Naive B cell (primary cell): ENCODE data around the gene SLC35G6. TPM values are rescaled to one million over a fixed set of nuclear protein-coding genes. Genes with fewer than 3 reads are reported as not detected.

ENCODE experiments used
- polyA plus RNA-seq, 6 donors: library from polyadenylated mRNA; unstranded; fragments of 300-500 nt; fragmentation: Illumina TruSeq; gene quantifications; one replicate each; pipeline ENCODE4 v1.2.3, GENCODE V29; 2021; ENCODE audit warnings: low read depth in 6 of 6

Gene SLC35G6
- polyA plus RNA-seq, 6 donors from 2014 or later = 0.14 to 0.39 TPM; not detected in 4

Other genes starting within 250 kb of the SLC35G6 start
- 10 to 100 TPM; 23.4 to 33.1 (median 25.5) TPM for gene DVL2, start 246.9 kb upstream of the SLC35G6 start, polyA plus RNA-seq
- 10 to 100 TPM; 11.9 to 24.2 (median 20.5) TPM for gene PHF23, start 242.0 kb upstream of the SLC35G6 start, polyA plus RNA-seq
- 1,000 to 10,000 TPM in 4 of 6 donors, 100 to 1,000 TPM in 2; 833 to 1,381 (median 1,181) TPM for gene GABARAP, start 239.0 kb upstream of the SLC35G6 start, polyA plus RNA-seq
- gene CTDNEP1, start 229.7 kb upstream of the SLC35G6 start, polyA plus RNA-seq = 10 to 100 TPM; 44.6 to 90.2 (median 53.0) TPM
- 10 to 100 TPM; 54.2 to 94.8 (median 80.6) TPM for gene ELP5, start 229.2 kb upstream of the SLC35G6 start, polyA plus RNA-seq
- gene CLDN7, start 219.0 kb upstream of the SLC35G6 start, polyA plus RNA-seq = 1 to 10 TPM in 5 of 6 donors, not detected in 1; 2.9 to 6.9 (median 4.8) TPM
- not detected for gene SLC2A4, start 199.7 kb upstream of the SLC35G6 start, polyA plus RNA-seq
- gene YBX2, start 186.8 kb upstream of the SLC35G6 start, polyA plus RNA-seq = not detected
- gene EIF5A, start 173.8 kb upstream of the SLC35G6 start, polyA plus RNA-seq = 100 to 1,000 TPM; 195 to 802 (median 516) TPM
- 100 to 1,000 TPM; 103 to 131 (median 107) TPM for gene GPS2, start 166.1 kb upstream of the SLC35G6 start, polyA plus RNA-seq
- gene NEURL4, start 152.1 kb upstream of the SLC35G6 start, polyA plus RNA-seq = 1 to 10 TPM in 5 of 6 donors, not detected in 1; 1.2 to 2.7 (median 1.9) TPM
- 100 to 1,000 TPM; 117 to 177 (median 155) TPM for gene ACAP1, start 144.9 kb upstream of the SLC35G6 start, polyA plus RNA-seq
- 10 to 100 TPM in 2 of 6 donors, 1 to 10 TPM in 4; 3.3 to 13.2 (median 8.3) TPM for gene KCTD11, start 129.3 kb upstream of the SLC35G6 start, polyA plus RNA-seq
- not detected for gene TMEM95, start 126.3 kb upstream of the SLC35G6 start, polyA plus RNA-seq
- 1 to 10 TPM; 1.2 to 4.2 (median 2.5) TPM for gene TNK1, start 100.4 kb upstream of the SLC35G6 start, polyA plus RNA-seq
- gene PLSCR3, start 86.9 kb upstream of the SLC35G6 start, polyA plus RNA-seq = 10 to 100 TPM; 43.1 to 73.4 (median 59.1) TPM
- 10 to 100 TPM; 73.4 to 90.2 (median 81.3) TPM for gene TMEM256, start 77.3 kb upstream of the SLC35G6 start, polyA plus RNA-seq
- gene NLGN2, start 73.6 kb upstream of the SLC35G6 start, polyA plus RNA-seq = not detected
- gene SPEM1, start 61.1 kb upstream of the SLC35G6 start, polyA plus RNA-seq = not detected
- gene SPEM2, start 55.8 kb upstream of the SLC35G6 start, polyA plus RNA-seq = not detected
- gene SPEM3, start 52.6 kb upstream of the SLC35G6 start, polyA plus RNA-seq = not detected
- gene TMEM102, start 46.0 kb upstream of the SLC35G6 start, polyA plus RNA-seq = 10 to 100 TPM in 5 of 6 donors, 1 to 10 TPM in 1; 9.6 to 19.8 (median 13.5) TPM
- gene FGF11, start 41.9 kb upstream of the SLC35G6 start, polyA plus RNA-seq = under 1 TPM in 1 of 6 donors, not detected in 5; 0.16 TPM
- 10 to 100 TPM; 12.6 to 21.6 (median 15.6) TPM for gene CHRNB1, start 36.4 kb upstream of the SLC35G6 start, polyA plus RNA-seq
- gene ZBTB4, start 1.8 kb upstream of the SLC35G6 start, polyA plus RNA-seq = 10 to 100 TPM in 4 of 6 donors, 1 to 10 TPM in 2; 5.3 to 19.2 (median 10.5) TPM
- gene POLR2A, start 2.9 kb downstream of the SLC35G6 start, polyA plus RNA-seq = 10 to 100 TPM; 13.6 to 88.9 (median 47.1) TPM
- 10 to 100 TPM; 21.6 to 33.3 (median 28.0) TPM for gene TNFSF12, start 67.6 kb downstream of the SLC35G6 start, polyA plus RNA-seq
- gene TNFSF13, start 77.3 kb downstream of the SLC35G6 start, polyA plus RNA-seq = 10 to 100 TPM; 32.2 to 43.1 (median 38.5) TPM
- 10 to 100 TPM; 16.0 to 21.9 (median 18.2) TPM for gene SENP3, start 80.5 kb downstream of the SLC35G6 start, polyA plus RNA-seq
- gene CD68, start 98.2 kb downstream of the SLC35G6 start, polyA plus RNA-seq = 1 to 10 TPM; 3.3 to 7.4 (median 6.8) TPM
- gene MPDU1, start 102.4 kb downstream of the SLC35G6 start, polyA plus RNA-seq = 10 to 100 TPM; 27.8 to 59.7 (median 43.1) TPM
- gene SOX15, start 108.6 kb downstream of the SLC35G6 start, polyA plus RNA-seq = not detected
- 10 to 100 TPM in 5 of 6 donors, 1 to 10 TPM in 1; 7.8 to 20.1 (median 12.5) TPM for gene FXR2, start 133.5 kb downstream of the SLC35G6 start, polyA plus RNA-seq
- gene SAT2, start 146.4 kb downstream of the SLC35G6 start, polyA plus RNA-seq = 10 to 100 TPM; 34.2 to 42.5 (median 35.9) TPM
- not detected for gene SHBG, start 148.7 kb downstream of the SLC35G6 start, polyA plus RNA-seq
- under 1 TPM in 2 of 6 donors, not detected in 4; 0.08 to 0.21 TPM for gene ATP1B2, start 169.5 kb downstream of the SLC35G6 start, polyA plus RNA-seq
- 10 to 100 TPM; 25.2 to 53.9 (median 47.7) TPM for gene TP53, start 206.0 kb downstream of the SLC35G6 start, polyA plus RNA-seq
- gene WRAP53, start 207.0 kb downstream of the SLC35G6 start, polyA plus RNA-seq = 10 to 100 TPM in 5 of 6 donors, 1 to 10 TPM in 1; 3.2 to 14.9 (median 12.9) TPM
- gene EFNB3, start 223.8 kb downstream of the SLC35G6 start, polyA plus RNA-seq = not detected
- not detected for gene DNAH2, start 236.3 kb downstream of the SLC35G6 start, polyA plus RNA-seq